GM10248 (cell line): ENCODE results near the gene KNDC1.

Source experiments
- CTCF ChIA-PET: fragments of 300-600 bp; sonication (Branson Sonifier 250); formaldehyde crosslinking; extraction: SDS; loops from one replicate; lab custom pipeline; 2021; ENCODE audit warnings: antibody characterized with exemption; lab: Yijun Ruan, JAX
- POLR2A ChIA-PET: fragments of 350-650 bp; sonication (Branson Sonifier 250); formaldehyde crosslinking; extraction: SDS; loops from one replicate; lab custom pipeline; 2020; ENCODE audit warnings: antibody characterized with exemption; lab: Yijun Ruan, JAX
- DNase-seq: peaks from one replicate; pipeline ENCODE4 v3.0.0; 2012; ENCODE audit errors: extremely low spot score
- TF ChIP-seq, protein P1 (sequence below): IDR thresholded peaks from 2 replicates; pipeline ENCODE4 v1.5.1; 2012; ENCODE audit warnings: mild to moderate bottlenecking, low read depth; ENCODE audit errors: extremely low read depth, missing control alignments, control extremely low read depth

Gene KNDC1

DNA sequence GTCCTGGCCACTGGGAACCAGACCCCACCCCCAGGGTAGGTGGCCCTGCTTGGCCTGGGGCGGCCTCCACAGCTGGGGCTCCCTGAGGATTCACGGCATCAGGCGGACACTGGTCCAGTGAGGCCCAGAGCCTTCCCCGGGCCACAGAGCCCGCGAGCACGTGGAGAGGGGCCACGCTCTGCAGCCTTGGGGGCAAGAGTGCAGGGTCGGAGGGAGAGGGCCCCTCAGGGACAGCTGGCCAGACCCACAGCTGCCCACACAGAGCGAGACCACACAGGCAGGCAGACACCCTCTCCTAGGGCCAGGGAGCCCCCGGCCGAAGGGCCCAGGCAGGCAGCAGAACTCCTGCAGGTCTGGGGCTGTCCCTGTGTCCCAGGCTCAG is 88.3 kb downstream of the KNDC1 start:
- CTCF ChIA-PET, result interaction anchor here (1.5 kb wide), 1 partner anchor 81 kb away, joined by 3 read pairs; no protein-coding TSS in a partner anchor
- POLR2A ChIA-PET, result no interaction called here
- TF ChIP-seq, protein P1, sequence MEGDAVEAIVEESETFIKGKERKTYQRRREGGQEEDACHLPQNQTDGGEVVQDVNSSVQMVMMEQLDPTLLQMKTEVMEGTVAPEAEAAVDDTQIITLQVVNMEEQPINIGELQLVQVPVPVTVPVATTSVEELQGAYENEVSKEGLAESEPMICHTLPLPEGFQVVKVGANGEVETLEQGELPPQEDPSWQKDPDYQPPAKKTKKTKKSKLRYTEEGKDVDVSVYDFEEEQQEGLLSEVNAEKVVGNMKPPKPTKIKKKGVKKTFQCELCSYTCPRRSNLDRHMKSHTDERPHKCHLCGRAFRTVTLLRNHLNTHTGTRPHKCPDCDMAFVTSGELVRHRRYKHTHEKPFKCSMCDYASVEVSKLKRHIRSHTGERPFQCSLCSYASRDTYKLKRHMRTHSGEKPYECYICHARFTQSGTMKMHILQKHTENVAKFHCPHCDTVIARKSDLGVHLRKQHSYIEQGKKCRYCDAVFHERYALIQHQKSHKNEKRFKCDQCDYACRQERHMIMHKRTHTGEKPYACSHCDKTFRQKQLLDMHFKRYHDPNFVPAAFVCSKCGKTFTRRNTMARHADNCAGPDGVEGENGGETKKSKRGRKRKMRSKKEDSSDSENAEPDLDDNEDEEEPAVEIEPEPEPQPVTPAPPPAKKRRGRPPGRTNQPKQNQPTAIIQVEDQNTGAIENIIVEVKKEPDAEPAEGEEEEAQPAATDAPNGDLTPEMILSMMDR, result no peak
- no peak for DNase-seq

DNA sequence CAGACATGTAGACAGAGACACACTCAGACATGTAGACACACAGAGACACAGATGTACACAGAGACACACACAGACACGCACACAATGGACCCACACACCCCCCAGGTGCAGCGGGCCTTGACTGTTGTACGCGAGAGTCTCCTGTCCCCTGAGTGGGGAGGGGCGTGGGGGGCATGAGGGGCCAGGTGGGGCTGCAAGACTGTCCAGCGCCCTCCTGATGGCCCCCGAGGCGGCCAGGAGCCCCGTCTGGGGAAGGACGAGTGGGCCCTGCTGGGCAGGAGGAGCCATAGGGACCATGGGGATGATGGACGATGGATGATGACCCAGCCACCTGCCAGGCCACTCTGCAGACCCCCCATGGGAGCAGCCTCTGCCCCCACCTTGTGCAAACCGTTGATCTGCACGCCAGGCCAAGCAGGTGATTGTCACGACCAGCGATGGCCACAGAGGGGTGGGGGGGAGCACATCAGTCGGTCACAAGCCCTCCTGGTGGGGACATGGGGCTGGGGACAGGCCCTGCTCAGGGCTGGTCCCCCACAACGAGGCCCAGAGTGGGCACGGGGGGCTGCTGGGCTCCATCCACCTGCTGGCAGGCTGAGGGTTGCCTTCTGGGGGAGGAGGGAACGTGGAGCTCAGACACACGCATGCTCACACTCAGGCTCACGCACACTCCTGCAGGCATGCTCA is 89.2 kb downstream of the KNDC1 start:
- DNase-seq, result no peak
- ChIA-PET POLR2A (no interaction called here), CTCF (no interaction called here)
- TF ChIP-seq, protein P1, result no peak

DNA sequence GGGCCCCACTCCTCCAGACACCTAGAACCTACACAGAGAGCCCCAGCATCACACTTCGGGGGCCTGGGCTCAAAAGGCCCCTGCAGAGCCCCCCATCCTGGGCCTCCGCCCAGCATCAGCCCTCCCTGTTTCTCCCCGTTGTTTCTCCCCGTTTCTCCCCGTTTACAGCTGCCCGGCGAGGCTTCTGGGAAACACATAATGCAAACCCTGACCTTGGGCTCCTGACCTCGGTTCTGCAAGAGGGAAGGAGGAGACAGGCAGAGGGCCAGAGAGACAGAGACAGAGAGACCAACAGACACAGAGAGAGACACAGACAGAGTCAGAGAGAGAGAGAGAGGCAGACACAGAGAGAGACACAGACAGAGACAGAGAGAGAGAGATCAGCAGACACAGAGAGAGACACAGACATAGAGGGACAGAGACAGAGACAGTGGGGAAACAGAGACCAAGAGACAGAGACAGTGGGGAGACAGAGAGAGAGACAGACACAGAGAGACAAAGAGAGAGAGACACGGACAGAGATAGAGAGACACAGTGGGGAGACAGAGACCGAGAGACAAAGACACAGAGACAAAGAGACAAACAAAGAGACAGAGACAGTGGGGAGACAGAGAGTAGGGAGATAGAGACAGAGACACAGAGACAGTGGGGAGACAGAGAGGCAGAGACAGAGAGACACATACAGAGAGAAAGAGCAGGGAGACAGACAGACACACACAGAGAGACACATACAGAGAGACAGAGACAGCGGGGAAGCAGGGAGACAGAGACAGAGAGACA is 90.1 kb downstream of the KNDC1 start:
- CTCF ChIA-PET, result no interaction called here
- POLR2A ChIA-PET, result no interaction called here
- no peak for DNase-seq
- TF ChIP-seq, protein P1, result no peak

DNA sequence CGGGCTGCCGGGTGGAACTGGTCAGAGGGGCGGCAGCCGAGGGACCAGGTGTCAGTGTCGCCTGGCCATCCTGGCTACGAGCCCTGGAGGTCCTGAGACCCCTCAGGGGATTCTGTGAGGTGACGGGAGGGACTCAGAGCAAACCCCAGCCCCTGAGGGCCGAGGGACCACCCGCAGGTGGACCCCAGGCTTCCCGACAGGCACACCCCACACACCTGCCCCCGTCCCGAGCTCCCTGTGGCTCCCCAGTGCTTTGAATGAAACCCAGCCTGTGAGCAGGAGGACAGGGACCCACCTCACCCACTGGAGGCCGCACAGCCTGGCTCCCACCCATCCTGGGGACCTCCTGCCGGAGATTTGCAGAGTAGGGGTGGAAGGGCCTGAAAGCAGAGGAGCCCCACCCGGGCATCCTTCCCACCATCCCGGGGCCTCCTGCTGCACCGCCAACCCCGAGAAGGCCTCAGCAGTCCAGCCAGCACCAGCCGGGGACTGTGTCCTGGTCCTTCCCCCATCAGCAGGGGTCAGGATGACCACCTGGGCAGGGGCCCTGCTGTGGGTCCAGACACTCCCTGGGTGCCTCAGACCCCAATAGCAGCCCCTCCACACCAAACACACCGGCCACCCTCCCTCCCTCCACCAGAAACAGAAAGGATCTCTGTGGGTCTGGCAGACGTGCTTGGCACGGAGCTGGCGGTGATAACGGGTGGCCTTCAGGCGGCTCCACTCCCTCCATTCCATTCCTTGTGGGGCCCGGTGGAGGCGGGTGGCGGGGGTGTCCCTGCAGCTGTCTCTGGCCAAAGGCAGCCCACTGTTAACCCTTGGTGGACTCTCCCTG is 91.6 kb downstream of the KNDC1 start:
- TF ChIP-seq, protein P1, result no peak
- CTCF ChIA-PET, result no interaction called here
- POLR2A ChIA-PET, result no interaction called here
- no peak for DNase-seq

DNA sequence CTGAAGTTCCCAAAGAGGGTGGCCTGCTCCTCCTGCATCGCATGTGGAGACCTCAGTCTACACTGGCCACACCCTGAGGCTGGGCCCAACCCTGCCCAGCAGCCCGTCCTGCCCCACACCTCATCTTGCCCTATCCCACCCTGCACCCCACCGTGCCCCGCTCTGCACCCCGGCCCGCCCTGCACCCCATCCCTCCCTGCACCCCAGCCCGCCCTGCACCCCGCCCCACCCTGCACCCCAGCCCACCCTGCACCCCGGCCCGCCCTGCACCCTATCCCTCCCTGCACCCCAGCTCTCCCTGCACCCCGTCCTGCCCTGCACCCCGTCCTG is 92.2 kb downstream of the KNDC1 start:
- CTCF ChIA-PET, result no interaction called here
- POLR2A ChIA-PET, result no interaction called here
- DNase-seq, result no peak
- TF ChIP-seq, protein P1, result no peak

DNA sequence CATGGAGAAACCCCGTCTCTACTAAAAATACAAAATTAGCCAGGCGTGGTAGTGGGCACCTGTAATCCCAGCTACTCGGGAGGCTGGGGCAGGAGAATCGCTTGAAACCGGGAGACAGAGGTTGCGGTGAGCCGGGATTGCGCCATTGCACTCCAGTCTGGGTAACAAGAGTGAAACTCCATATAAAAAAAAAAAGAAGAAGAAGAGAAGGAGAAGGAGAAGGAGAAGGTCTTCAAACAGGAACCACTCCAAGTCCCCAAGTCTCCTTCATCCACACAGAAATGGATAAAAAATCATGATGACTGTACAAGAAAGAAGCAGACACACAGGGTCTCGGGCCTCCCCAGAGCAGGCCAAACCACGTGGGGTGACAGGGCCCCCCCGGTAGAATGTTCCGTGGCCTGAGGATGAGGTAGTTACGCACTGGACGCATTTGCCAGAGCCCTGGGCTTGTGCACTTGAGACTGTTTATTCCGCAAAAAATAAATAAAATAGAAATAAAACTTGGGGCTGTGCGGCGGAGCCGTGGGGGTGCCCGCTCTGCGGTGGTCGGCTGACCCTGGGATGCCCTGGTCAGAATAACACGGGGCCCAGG is 93.4 kb downstream of the KNDC1 start:
- ChIA-PET POLR2A (no interaction called here), CTCF (no interaction called here)
- TF ChIP-seq, protein P1, result no peak
- no peak for DNase-seq
